ENCODE data around the gene CWC22.
"Not testable (repeated sequence)": the region's sequence is repeated elsewhere in the genome, so short reads cannot be mapped to it uniquely, and the experiment has no call there.

Gene CWC22

GRCh38 chr2:179948058-179948457 is 59.0 kb downstream of the CWC22 start:
- no peak for DNase-seq

GRCh38 chr2:179946810-179947615 is 60.1 kb downstream of the CWC22 start:
- no peak for DNase-seq

- no peak for DNase-seq
Observed at GRCh38 chr2:179946346-179946745, 60.8 kb downstream of the CWC22 start.

GRCh38 chr2:179939259-179939658 is 67.8 kb downstream of the CWC22 start:
- no peak for DNase-seq

GRCh38 chr2:179938026-179938425 is 69.1 kb downstream of the CWC22 start:
- DNase-seq: no peak

GRCh38 chr2:179936654-179937053 is 70.4 kb downstream of the CWC22 start:
- DNase-seq: no peak

GRCh38 chr2:179936141-179936540 is 71.0 kb downstream of the CWC22 start:
- no peak for DNase-seq

- no peak for DNase-seq
Observed at GRCh38 chr2:179932786-179933185, 74.3 kb downstream of the CWC22 start.

GRCh38 chr2:179931502-179931901 is 75.6 kb downstream of the CWC22 start:
- DNase-seq: no peak

- not testable (repeated sequence) for DNase-seq
Observed at GRCh38 chr2:179929997-179930396, 77.1 kb downstream of the CWC22 start.

GRCh38 chr2:179927041-179927440 is 80.1 kb downstream of the CWC22 start:
- no peak for DNase-seq

GRCh38 chr2:179925713-179926112 is 81.4 kb downstream of the CWC22 start:
- no peak for DNase-seq

- no peak for DNase-seq
Observed at GRCh38 chr2:179917272-179917671, 89.8 kb downstream of the CWC22 start.

GRCh38 chr2:179915395-179915992 is 91.6 kb downstream of the CWC22 start:
- no peak for DNase-seq

- no peak for DNase-seq
Observed at GRCh38 chr2:179913809-179914208, 93.3 kb downstream of the CWC22 start.

- no peak for DNase-seq
Observed at GRCh38 chr2:179911569-179911968, 95.5 kb downstream of the CWC22 start.

- DNase-seq: no peak
Observed at GRCh38 chr2:179910735-179911113, 96.4 kb downstream of the CWC22 start.

GRCh38 chr2:179909845-179910734 is 97.0 kb downstream of the CWC22 start:
- no peak for DNase-seq

- no peak for DNase-seq
Observed at GRCh38 chr2:179900655-179901054, 106.4 kb downstream of the CWC22 start.

GRCh38 chr2:179899666-179900065 is 107.4 kb downstream of the CWC22 start:
- DNase-seq: no peak

- no peak for DNase-seq
Observed at GRCh38 chr2:179898873-179899272, 108.2 kb downstream of the CWC22 start.

Data from activated gamma-delta T cell (primary cell).